NCI-H1417 (cell line): ENCODE data around the gene OR2T29.
"Not testable (repeated sequence)": the region's sequence is repeated elsewhere in the genome, so short reads cannot be mapped to it uniquely, and the experiment has no call there.

Experiments
- DNase-seq, 3 experiments: peaks; one replicate each; lab custom pipeline; 2025; lab: John Stamatoyannopoulos, UW

OR2T29 gene

GRCh38 chr1:248510217-248510616 is 52.4 kb downstream of the OR2T29 start:
- not testable (repeated sequence) for DNase-seq

GRCh38 chr1:248507773-248508172 is 54.8 kb downstream of the OR2T29 start, which contains the start of gene OR2G6:
TSS of gene OR2G6 (plus strand) at chr1:248508073. CDS start at chr1:248521647, 13,574 bp downstream.
- DNase-seq: not testable (repeated sequence)
